ENCODE results near the gene ALKAL2. TPM values are rescaled to one million over a fixed set of nuclear protein-coding genes. Genes with fewer than 3 reads are reported as not detected.

ALKAL2 gene
- total RNA-seq, 1 experiment from 2014 or later: not detected

DNA sequence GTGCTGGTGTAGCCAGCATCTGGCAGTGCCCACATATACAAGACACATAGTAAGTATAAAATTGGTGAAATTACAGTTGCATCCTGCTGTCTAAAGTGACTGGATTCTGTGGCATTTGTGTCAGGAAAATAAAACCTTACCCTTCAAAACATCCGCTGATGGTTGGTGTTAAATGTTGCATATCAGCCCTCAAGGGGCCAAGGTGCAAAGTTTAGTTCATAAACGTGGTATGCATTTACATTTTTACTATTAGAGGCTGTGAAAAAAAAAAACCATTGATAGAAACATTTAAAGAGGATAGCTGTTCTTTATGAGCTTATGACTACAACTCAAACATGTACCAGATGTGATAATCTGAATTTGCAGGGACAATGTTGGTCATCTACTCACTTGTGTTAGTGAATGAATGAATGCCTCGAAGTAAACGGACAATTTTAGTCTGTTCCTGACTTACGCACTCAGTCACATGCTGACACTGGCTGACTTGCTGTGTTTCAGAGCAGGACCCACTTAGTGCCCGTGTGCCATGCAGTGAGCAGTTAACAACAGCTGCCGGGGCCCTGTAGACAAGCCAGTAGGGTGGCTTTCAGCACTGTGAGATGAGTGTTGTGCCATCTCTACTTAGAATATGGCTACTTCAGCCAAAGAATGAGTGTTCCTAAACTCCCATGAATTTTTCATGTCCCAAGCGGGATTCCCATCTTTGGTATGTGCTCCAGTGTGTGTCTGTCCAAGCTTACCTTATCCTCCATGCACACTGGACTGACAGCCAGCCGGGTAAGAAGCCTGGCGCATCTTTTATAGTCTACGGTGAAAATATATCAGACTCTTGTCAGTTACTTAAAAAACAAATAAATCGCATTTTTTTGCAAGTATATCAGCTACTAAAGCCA lies 5.3 kb downstream of the ALKAL2 start:
- H4K20me1 ChIP-seq (ENCODE audit: insufficient read depth): 0 out of 2 replicates have a peak, but pooled peaks cover 2% of the 10 kb centered on the region
- CTCF ChIA-PET: no interaction called here
- DNase-seq (ENCODE audit: low read depth, low spot score): no peak
- H3K36me3 ChIP-seq (ENCODE audit: control insufficient read depth in 1 of 2, insufficient read depth in 2 of 2, low read length in 2 of 2): peaks cover 24 to 34% of the 10 kb centered on the region in 2 experiments; a peak in 3 of 4 replicates
- TF ChIP-seq ZFX (IDR thresholded peaks at IDR 0.05): no peak
- no peak overlapping the region for H3K4me2 ChIP-seq (ENCODE audit: low read length)
- BruUV-seq (replicated peaks): no TSS peak
- peaks cover 25% of the 10 kb centered on the region for H3K79me2 ChIP-seq (ENCODE audit: insufficient read depth, low read length)
- POLR2A ChIA-PET: no interaction called here
- intact Hi-C loops (cut with micrococcal nuclease): no loop called here
- H3K4me1 ChIP-seq (ENCODE audit: control insufficient read depth in 1 of 2, insufficient read depth in 2 of 2, low read length in 2 of 2): no peaks in the 10 kb centered on the region
- H2AFZ ChIP-seq (ENCODE audit: low read depth, low read length, poor library complexity, severe bottlenecking): no peak overlapping the region
- ATAC-seq: no peak
- H3K27ac ChIP-seq (ENCODE audit: low read depth, low read length): no peak overlapping the region
- H3K27me3 ChIP-seq (ENCODE audit: insufficient read depth, low read length): no peaks in the 10 kb centered on the region
- H3K4me3 ChIP-seq (replicated peaks in 1 of 2; ENCODE audit: low read depth in 1 of 2, low read length in 2 of 2): no peak overlapping the region
- H3K9me2 ChIP-seq (ENCODE audit: insufficient read depth): no peaks in the 10 kb centered on the region
- RAD21 ChIA-PET (ENCODE audit: low non-redundant PET in 1 of 2, low total read pairs in 2 of 2, uncharacterized antibody in 2 of 2, unreplicated experiment in 2 of 2): no interaction called here
- H3K9ac ChIP-seq (ENCODE audit: low read length): no peak overlapping the region
- no peaks in the 10 kb centered on the region for H3K9me3 ChIP-seq (ENCODE audit: control insufficient read depth in 1 of 2, insufficient read depth in 1 of 2, low read depth in 1 of 2, low read length in 2 of 2)

GRCh38 chr2:281381-281780 lies 6.5 kb downstream of the ALKAL2 start:
- H3K4me2 ChIP-seq (ENCODE audit: low read length): no peak overlapping the region
- H2AFZ ChIP-seq (ENCODE audit: low read depth, low read length, poor library complexity, severe bottlenecking): no peak overlapping the region
- H3K9me3 ChIP-seq (ENCODE audit: control insufficient read depth in 1 of 2, insufficient read depth in 1 of 2, low read depth in 1 of 2, low read length in 2 of 2): no peaks in the 10 kb centered on the region
- CTCF ChIA-PET: no interaction called here
- no peak overlapping the region for H3K27ac ChIP-seq (ENCODE audit: low read depth, low read length)
- H3K9ac ChIP-seq (ENCODE audit: low read length): no peak overlapping the region
- H3K4me1 ChIP-seq (ENCODE audit: control insufficient read depth in 1 of 2, insufficient read depth in 2 of 2, low read length in 2 of 2): no peaks in the 10 kb centered on the region
- H4K20me1 ChIP-seq (ENCODE audit: insufficient read depth): 0 out of 2 replicates have a peak, but pooled peaks cover 2% of the 10 kb centered on the region
- no peaks in the 10 kb centered on the region for H3K27me3 ChIP-seq (ENCODE audit: insufficient read depth, low read length)
- no peak overlapping the region for H3K4me3 ChIP-seq (replicated peaks in 1 of 2; ENCODE audit: low read depth in 1 of 2, low read length in 2 of 2)
- peaks cover 31 to 43% of the 10 kb centered on the region in 2 experiments for H3K36me3 ChIP-seq (ENCODE audit: control insufficient read depth in 1 of 2, insufficient read depth in 2 of 2, low read length in 2 of 2)
- TF ChIP-seq TCF7L2 (IDR thresholded peaks at IDR 0.05; ENCODE audit: borderline replicate concordance, extremely low read depth, insufficient read depth, insufficient read length) (no peak), EZH2 (IDR thresholded peaks at IDR 0.05) (no peak), ELF1 (IDR thresholded peaks at IDR 0.05; ENCODE audit: borderline replicate concordance, low read depth) (no peak)
- DNase-seq (ENCODE audit: low read depth, low spot score): no peak
- H3K79me2 ChIP-seq (ENCODE audit: insufficient read depth, low read length): peaks cover 37% of the 10 kb centered on the region
- BruUV-seq (replicated peaks): no TSS peak
- ATAC-seq: no peak
- H3K9me2 ChIP-seq (ENCODE audit: insufficient read depth): no peaks in the 10 kb centered on the region
- RAD21 ChIA-PET (ENCODE audit: low non-redundant PET in 1 of 2, low total read pairs in 2 of 2, uncharacterized antibody in 2 of 2, unreplicated experiment in 2 of 2): no interaction called here
- intact Hi-C loops (cut with micrococcal nuclease): no loop called here
- POLR2A ChIA-PET: no interaction called here

Data from HCT116 (cell line).